Iris pigment epithelial cell (primary cell): ENCODE results near the gene TXNL4A.
"Not testable (repeated sequence)": the region's sequence is repeated elsewhere in the genome, so short reads cannot be mapped to it uniquely, and the experiment has no call there.

Experiments
- DNase-seq: peaks from one replicate; pipeline ENCODE4 v3.0.0-alpha.2; 2011; ENCODE audit warnings: low read depth

Gene TXNL4A, protein sequence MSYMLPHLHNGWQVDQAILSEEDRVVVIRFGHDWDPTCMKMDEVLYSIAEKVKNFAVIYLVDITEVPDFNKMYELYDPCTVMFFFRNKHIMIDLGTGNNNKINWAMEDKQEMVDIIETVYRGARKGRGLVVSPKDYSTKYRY

DNA sequence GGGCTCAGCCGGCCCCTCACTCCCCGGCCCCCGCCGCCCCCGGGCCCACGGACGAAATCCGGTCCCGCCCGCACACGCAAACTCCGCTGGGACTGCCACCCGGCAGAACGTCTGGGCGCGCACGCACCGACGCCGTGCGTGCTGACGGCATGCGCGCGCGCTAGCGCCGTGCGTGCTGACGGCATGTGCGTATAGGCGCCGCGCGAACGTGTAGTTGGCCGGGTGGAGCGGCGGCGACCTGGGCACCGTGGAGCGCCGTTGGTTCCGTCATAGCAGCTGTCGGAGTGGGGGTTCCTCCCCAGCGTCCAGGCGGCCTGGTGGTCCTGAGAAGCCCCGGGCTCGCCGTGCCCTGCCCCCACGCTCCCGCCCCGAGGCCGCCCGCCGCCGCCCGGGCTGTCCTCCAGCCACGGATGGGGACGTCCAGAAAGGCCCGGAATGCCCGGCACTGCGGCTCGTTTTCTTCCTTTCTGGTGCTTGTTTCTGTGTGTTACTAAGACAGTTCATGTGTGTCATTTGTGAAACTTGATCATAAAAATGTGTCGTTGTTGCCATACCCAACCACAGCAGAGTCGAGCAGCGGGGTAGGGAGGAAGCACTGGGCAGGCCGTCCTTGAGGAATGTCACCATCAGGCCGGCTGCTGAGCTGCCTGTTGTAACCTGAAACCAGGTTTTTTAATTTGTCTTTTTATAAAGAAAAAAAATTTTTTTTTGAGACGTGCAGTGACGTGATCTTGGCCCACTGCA is at the start of gene TXNL4A:
Gene TXNL4A (minus strand): TSS at position 113 of the 744 bp plus-strand sequence. CDS start 171 bp downstream, outside the sequence.
- DNase-seq, result peak; percentile 92

DNA sequence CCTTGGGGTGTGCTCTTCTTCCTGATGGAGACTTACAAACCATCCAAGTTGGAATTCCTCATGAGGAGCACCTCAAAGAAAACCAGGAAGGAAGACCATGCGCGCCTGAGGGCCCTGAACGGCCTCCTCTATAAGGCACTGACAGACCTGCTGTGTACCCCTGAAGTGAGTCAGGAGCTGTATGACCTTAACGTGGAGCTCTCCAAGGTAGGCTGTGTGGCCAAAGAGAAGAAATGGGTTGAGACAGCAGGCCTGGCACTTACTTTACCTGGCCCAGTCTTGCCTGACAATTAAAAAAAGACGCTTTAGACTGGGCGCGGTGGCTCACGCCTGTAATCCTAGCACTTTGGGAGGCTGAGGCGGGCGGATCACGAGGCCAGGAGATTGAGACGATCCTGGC is 48.9 kb upstream of the TXNL4A start:
- no peak for DNase-seq

DNA sequence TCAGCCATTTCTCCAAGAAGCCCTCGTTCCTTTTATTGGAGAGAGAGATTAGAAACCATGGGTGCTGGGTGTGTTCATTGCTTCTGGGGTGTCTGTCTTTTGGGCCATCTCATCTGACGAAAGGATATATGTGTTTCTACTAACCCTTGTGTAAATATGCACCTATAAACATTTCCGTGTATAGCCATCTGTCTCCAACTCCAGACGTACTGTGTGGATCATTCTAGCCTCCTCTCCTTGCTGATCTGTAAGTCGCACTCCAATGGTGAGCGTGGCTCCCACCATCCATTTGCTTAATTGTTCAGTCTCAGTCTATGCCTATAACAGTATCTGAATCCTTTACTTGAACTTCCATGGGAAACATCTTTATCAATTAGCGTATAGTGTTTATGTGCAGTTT is 47.6 kb upstream of the TXNL4A start:
- no peak for DNase-seq

DNA sequence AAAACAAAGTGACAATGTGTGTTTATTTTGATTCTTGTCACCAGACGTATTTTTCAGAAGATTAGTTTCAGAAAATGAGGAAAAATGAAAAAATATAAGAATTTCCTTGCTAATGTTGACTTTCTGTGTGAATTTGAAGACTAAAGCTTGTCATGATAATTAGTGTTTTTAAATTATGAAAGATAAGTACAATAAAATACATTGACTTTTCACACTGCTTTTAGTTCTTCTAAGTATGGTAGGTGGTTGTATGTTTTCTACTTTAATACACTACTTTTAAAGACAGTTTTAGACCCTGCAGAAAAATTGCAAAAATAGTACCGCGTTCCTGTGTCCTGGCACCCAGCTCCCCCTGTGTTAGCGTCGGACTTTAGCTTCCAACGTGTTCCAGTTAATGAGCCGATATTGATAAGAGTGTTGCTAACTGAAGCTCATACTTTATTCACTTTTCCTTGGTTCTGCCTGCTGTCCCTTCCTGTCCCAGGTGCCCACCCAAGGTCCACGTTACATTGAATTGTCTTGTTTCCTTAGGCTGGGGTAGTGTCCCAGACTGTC is 46.6 kb upstream of the TXNL4A start:
- no peak for DNase-seq

DNA sequence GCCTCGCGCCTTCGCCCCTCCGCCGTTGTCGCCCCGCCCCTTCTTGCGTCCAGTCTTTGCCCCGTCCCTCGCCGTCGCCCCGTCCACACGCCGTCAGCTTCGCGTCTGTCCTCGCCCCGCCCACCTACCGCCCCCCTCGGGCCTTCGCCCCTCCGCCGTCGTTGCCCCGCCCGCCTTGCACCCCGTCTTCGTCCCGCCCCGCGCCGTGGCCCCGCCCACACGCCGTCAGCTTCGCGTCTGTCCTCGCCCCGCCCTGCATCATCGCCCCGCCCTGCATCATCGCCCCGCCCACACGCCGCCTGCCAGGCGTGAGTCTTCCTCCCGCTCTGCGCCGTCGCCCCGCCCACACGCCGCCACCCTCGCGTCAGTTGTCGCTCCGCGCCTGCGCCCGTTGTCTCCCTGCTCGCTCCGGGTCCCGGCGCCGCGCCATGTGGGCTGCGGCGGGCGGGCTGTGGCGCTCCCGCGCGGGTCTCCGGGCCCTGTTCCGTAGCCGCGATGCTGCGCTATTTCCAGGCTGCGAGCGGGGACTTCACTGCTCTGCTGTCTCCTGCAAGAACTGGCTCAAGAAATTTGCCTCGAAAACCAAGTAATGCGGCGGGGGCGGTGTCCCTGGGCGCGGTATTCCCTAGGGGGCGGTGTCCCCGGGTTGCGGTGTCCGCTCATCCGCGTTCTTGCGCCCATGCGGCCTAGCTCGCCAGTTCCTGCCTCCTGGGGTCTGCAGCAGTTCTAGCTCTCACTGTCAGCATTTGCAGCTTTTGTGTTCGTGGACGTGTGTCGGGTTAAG is 45.9 kb upstream of the TXNL4A start, which contains the start of gene RBFA:
Gene RBFA (plus strand): TSS at position 367 of the 784 bp plus-strand sequence. CDS start 62 bp downstream, at position 429.
- peak; percentile 98 for DNase-seq

DNA sequence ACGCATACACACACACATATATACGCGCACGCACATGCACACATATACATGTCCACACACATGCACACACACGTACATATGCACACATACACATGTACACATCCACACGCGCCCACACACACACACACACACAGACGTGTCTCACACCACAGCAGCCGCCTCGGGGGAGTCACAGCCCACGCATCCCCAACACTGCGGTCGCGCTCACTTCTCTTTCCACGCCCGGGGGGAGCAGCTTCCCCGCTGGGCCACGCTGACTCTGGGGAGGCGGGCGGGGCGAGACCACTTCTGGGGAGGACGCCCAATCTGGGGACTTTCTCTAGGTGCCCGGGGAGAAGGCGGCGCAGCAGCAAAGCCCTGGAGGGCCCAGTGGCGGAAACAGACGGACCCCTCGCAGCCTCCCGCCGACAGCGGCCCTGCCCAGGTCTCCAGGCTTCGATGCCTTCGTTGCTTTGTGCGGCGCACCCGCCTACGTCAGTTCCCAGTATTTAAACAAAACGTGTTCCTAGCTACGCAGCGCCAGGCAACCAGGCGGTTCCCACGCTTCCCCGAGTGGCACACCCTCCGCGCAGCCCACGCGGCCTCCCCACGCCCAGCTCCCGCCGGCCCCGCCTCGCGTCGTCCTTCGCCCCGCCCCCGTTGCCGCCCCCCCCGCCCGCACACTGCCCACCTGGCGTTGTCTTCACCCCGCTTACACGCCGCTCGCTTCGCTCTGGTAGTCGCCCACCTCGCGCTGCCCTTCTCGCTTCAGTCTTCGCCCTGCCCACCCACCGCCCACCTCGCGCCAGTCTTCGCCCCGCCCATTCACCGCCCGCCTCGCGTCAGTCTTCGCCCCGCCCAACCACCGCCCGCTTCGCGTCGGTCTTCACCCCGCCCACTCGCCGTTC is 45.1 kb upstream of the TXNL4A start:
- peak; percentile 42 for DNase-seq

DNA sequence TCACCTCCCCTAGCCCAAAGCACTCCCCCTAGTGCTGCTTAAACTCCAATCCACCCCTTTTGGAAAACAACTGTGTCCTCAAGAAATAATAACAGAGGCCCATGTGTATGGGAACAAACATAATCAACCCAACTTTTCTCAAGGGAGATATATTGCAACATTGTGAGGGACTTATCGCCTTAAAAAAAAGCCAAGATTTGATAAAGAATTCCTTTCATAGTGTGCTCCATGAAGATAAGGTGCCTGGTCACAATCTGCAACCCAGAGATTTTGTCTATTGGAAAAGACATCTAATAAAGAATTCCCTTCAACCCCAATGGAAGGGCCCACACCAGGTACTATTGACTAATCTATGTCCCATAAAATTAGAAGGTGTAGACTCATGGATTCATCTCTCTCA is 41.3 kb upstream of the TXNL4A start:
- no peak for DNase-seq

DNA sequence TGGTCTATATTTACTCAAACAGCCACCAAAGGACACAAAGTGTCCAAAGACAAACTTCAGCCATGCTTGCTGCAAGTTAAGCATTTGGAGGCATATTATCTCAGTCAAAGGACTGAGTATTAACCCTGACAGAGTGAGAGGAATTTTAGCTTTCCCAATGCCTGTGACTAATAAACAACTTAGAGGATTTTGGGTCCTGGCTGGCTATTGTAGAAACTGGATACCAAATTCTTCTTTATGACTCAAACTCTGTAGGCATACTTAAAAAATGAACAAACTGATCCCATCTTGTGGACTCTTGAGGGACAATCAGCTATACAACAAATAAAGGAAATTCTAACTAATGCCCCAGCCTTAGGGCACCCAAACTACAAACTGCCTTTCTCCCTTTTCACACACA is 39.4 kb upstream of the TXNL4A start:
- DNase-seq, result peak; percentile 81

DNA sequence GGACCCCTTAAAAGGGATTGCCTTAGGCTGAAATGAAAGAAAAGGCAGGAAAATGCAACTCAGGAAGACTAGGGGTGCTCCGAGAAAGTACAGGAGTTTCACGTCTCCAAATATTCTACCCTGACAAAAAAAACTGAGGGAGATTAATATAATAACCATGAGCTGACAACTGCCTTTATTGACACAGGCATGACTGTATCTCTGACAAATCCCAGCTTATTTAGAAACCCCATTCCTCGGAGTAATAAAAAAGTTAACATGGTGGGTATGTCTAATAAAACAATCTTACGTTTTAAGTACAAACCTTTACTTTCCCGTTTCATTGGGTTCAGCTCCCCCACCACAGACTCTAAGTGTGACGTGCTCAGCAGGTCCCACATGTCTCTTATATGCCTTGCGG is 38.0 kb upstream of the TXNL4A start:
- DNase-seq, result no peak

DNA sequence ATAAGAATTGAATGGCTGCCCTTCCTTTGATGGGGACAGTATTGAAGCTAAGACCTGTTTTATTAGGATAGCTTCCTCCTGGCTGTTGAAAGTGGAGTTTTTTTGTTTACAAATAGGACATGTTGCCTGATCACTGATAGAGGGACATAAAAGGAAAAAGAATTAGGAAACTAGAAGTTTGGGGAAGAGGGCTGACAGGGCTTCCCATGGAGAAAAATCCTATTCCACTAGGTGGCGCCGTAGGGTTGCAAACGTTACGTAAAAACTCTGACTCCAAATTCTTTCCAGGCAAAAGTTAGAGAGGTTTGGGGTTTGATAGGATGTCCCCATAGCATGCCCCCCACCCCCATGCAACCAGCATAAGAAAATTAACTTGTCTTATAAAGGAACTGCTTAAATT is 34.8 kb upstream of the TXNL4A start:
- DNase-seq, result no peak

DNA sequence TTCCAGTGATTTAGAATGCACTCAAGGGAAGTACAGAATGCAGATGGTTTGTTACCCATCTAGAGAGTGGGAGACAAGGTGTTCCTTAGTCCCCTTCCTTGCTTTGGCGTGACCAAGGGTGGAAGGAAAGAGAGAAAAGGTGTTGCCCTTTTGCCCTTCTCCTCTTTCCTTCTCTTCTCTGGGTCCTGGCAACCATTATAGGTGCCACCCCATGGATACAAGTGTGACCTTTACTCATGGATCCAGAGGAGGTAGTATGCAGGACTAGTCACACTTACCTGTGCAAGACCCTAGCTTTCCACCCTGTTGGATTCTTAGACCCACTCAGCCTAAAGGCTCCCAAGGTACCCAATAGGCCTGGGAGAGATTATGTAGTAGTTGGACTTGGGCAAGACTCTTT is 34.2 kb upstream of the TXNL4A start:
- DNase-seq, result no peak

DNA sequence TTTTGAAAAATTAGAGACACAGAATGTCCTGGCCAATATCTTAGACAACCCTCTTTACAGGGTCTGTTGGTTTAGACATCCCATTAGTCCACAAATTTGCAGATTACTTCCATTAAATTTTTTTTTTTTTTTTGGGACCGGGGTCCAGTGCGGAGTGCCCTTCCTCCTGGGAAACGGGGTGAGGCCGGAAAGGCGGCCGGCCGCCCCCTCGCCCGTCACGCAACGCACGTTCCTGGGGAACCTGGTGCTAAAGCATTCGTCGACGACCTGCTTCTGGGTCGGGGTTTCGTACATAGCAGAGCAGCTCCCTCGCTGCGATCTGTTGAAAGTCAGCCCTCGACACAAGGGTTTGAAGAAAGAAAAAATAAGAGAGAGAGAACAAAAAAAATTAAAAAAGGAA is 24.4 kb upstream of the TXNL4A start:
- DNase-seq, result no peak

DNA sequence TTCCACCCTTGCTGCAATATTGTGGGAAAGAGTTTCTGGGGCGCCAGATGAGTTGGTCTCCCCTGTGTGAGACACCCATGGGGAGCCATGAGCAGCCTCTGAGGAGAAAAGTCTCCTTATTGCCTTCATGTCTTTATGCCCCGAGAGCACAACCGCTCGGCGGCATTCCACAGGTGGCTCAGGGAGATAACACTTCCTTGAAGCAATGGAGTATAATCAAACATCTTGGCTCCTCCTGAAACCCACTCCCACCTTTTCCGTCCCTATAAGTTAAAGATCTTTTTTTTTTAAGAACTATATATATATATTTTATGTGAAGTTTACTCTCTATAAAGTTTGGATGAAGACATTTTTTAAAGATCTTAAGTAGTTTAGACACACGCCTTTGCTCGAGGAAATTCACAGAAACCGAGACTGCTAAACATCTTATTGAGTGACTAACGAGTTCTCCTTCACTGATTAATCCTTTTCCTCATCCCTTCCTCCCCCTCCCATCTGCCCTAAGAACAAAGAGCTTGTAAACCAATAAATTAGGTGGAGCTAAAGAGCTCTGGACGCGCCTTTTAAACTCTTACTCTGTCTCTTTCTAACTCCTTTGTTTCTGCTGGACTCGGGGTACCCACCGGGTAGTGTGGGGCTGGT is 23.3 kb upstream of the TXNL4A start:
- not testable (repeated sequence) for DNase-seq

DNA sequence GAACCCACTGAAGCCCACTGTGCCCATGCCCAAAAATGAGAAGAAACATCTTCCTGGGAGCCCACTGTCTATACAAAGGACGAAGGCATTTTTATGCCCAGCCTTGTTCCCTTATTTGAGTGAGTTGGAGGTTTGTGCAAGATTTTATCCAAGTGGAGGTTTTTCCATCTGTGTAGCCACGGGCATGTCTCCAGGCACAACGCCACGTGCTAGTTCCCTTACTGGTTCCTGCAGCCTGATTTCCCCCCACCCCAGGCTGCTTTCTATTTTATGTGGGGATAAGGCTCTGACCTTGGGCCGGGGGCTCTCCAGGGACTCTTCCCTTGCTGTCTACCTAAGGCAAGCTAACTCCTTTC is 22.2 kb upstream of the TXNL4A start:
- DNase-seq, result no peak

DNA sequence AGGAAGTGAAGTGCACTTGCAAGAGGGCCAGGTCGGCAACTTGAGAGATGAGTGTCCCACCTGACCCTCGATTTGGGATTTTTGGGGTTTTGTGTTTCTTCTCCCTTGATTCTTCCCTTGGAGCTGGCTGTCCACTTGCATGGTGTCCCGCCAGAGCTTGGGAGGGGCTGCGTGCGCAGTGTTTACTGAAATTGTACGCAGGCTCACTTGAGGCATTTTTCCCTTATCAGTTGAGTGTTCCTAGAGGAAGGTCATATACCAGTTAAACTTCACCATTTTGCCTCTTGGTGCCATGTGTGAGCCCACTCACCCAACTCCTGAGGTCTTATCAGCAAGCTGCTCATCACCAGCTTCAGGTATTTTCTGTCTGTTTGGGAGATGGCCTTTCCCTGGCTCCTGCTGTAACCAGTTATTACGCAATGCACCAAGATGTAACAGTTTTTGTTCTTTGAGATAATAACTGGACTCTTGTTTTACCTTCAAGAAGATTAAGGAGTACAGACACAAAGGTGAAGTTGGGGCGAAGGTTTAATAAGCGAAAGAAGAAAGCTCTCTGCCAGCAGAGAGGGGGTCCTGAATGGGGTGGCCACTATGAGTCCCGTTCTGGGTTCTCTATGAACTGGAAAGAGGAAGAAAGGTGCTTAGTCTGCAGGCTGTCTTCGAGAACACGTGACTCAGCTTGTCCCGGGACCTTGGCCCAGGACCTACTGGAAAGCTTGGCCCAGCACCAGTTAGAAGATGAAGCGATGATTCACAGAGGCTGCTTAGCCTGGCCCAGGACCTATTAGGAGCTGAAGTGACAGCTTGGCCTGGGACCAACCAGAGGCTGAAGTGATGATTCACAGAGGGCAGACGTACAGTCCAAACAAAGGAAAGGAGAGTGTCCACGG is 21.5 kb upstream of the TXNL4A start:
- peak; percentile 98 for DNase-seq

DNA sequence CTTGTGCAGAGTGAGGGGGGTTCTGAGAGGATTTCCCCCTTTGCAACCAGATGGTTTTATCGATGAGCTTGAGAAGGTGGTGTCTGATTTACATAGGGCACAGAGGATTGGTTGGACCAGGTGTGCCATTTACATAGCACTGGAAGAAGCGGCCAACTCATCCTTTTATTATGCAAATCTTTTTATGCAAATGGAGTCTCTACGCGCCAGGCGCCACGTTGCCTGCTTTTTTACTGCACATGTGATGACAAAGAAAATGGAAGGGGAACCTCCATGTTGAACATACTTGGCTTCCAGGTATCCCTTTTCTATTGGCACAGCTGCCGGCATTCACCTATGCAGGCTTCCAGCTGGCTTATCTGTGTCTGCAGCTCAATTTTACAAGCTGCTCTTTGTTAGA is 18.4 kb upstream of the TXNL4A start:
- DNase-seq, result no peak

DNA sequence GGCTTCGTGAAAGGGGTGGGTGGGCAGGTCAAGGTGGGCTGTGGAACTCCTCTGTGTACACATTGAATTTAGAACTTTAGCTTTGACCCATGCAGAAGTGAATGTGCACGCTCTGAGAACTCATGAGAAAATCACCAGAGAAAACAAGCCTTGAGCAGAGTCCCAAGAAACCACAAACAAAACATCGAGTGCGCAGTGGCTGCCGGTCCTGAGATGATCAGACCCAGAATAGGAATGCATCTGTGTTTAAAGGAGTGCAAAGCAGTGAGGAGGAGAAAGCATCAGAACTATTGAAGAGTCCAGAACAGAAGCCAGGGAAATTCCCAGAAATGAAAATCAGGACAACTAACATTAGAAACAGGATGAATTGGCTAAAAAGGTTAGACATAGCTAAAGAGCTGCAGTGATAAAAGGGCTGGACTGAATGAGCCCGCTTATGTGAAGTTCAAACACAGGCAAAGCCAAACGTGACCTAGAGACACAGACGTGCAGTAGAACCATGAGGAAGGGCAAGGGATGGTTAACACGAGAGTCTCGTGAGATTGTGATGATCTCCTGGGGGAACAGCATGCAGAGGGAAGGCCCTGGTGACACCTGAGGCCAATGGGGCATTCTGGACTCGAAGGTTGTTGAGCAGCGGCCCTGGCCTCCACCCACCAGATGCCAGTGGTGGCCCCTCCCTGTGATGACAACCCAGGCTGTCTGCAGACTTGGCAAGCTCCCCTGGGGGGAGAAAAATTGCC is 16.4 kb upstream of the TXNL4A start:
- DNase-seq, result no peak

DNA sequence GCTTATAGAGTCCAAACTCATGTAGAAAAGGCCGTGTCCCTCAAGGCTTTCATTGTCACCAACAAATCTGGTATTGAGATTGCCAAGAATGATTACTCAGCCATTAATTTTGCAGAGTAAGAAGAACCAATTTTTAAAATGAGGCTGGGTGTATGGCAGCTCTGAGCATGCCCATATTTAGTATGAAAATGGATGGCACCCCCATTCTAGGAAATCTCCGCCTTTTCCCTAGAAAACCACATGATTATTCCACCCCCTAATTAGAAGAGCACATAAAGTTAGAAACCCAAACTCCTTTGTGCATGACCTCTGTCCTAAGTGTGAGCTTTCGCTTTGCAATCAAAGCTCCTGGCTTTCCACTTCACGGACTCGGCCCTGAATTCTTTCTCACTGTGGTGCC is 14.1 kb upstream of the TXNL4A start:
- no peak for DNase-seq

DNA sequence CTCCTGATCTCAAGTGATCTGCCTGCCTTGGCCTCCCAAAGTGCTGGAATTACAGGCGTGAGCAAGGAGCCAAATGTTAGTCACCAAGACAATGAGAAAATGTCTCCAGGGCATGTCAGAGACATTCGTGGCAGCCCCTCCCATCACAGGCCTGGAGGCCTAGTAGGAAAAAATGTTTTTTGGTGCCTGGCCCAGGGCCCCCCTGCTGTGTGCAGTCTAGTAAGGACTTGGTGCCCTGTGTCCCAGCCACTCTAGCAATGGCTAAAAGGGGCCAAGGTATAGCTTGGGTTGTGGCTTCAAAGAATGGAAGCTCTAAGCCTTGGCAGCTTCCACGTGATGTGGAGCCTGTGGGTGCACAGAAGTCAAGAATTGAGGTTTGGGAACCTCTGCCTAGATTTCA is 12.5 kb upstream of the TXNL4A start:
- no peak for DNase-seq

DNA sequence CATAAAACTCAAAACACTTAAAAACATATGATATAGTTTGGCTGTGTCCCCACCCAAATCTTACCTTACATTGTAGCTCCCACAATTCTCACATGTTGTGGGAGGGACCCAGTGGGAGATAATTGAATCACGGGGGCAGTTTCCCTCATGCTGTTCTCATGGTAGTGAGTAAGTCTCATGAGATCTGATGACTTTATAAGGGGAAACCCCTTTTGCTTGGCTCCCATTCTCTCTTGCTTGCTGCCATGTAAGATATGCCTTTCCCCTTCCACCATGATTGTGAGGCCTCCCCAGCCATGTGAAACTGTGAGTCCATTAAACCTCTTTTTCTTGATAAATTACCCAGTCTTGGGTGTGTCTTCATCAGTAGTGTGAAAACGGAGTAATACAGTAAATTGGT is 11.3 kb upstream of the TXNL4A start:
- DNase-seq, result not testable (repeated sequence)
